Common myeloid progenitor, CD34-positive (primary cell): Measurements from ENCODE around the gene PCNT.
"Not testable (repeated sequence)": the region's sequence is repeated elsewhere in the genome, so short reads cannot be mapped to it uniquely, and the experiment has no call there.

Experiments
- CTCF ChIA-PET: fragments of 350-600 bp; sonication (Branson Sonifier 250); formaldehyde crosslinking; loops from one replicate; lab custom pipeline; 2021; ENCODE audit warnings: antibody characterized with exemption; lab: Charles Lee
- POLR2A ChIA-PET: fragments of 350-600 bp; sonication (Branson Sonifier 250); formaldehyde crosslinking; loops from one replicate; lab custom pipeline; 2021; ENCODE audit warnings: antibody characterized with exemption; lab: Charles Lee
- DNase-seq, 3 donors: peaks; one replicate each; pipeline versions ENCODE4 v3.0.0 to v3.0.0-alpha.2; 2013
- H3K27ac ChIP-seq, 2 experiments: 1 replicate in 1 of 2; 2 replicates in 1 of 2; pipeline ENCODE4 v1.7.0; 2013; ENCODE audit warnings: inconsistent platforms in 2 of 2, low read length in 2 of 2, mild to moderate bottlenecking in 2 of 2, low read depth in 1 of 2, moderate library complexity in 1 of 2; ENCODE audit not compliant: severe bottlenecking in 2 of 2, insufficient read depth in 1 of 2, poor library complexity in 1 of 2
- H3K27me3 ChIP-seq, 5 experiments: replicated peaks in 2 of 5; 1 replicate in 3 of 5; 2 replicates in 2 of 5; pipeline versions ENCODE4 v1.6.1 to v1.7.0; 2013; ENCODE audit warnings: low read length in 4 of 5, mild to moderate bottlenecking in 2 of 5, moderate library complexity in 2 of 5, inconsistent platforms in 1 of 5; ENCODE audit not compliant: insufficient read depth in 5 of 5, control insufficient read depth in 4 of 5
- H3K36me3 ChIP-seq, 4 experiments: 1 replicate in 2 of 4; 2 replicates in 2 of 4; pipeline versions ENCODE4 v1.6.1 to v1.7.0; 2013; ENCODE audit warnings: low read length in 3 of 4, control low read depth in 1 of 4, mild to moderate bottlenecking in 1 of 4; ENCODE audit not compliant: control insufficient read depth in 4 of 4, insufficient read depth in 4 of 4
- H3K4me1 ChIP-seq, 4 experiments: 1 replicate in 3 of 4; 2 replicates in 1 of 4; pipeline versions ENCODE4 v1.6.1 to v1.7.1; 2013; ENCODE audit warnings: low read length in 3 of 4, mild to moderate bottlenecking in 3 of 4, control low read depth in 1 of 4, inconsistent platforms in 1 of 4, moderate library complexity in 1 of 4; ENCODE audit not compliant: control insufficient read depth in 4 of 4, insufficient read depth in 4 of 4; ENCODE audit errors: control extremely low read depth in 1 of 4
- H3K4me3 ChIP-seq, 7 experiments: 1 replicate in 4 of 7; 2 replicates in 3 of 7; pipeline versions ENCODE4 v1.5.1 to v1.7.0; 2013; ENCODE audit warnings: mild to moderate bottlenecking in 7 of 7, low read length in 6 of 7, moderate library complexity in 6 of 7, inconsistent platforms in 2 of 7, low read depth in 2 of 7, control low read depth in 1 of 7; ENCODE audit not compliant: insufficient read depth in 4 of 7, control insufficient read depth in 1 of 7; ENCODE audit errors: extremely low read depth in 1 of 7
- H3K9me3 ChIP-seq, 5 experiments: 1 replicate in 4 of 5; 2 replicates in 1 of 5; pipeline versions ENCODE4 v1.6.1 to v1.7.1; 2013; ENCODE audit warnings: low read length in 4 of 5, mild to moderate bottlenecking in 2 of 5, inconsistent platforms in 1 of 5, low read depth in 1 of 5, moderate library complexity in 1 of 5; ENCODE audit not compliant: control insufficient read depth in 4 of 5, insufficient read depth in 2 of 5; ENCODE audit errors: control extremely low read depth in 1 of 5
- WGBS: methylation state at CpG from one replicate; pipeline ENCODE4 v1.1.5; 2013; ENCODE audit not compliant: insufficient coverage; 5-methylcytosine and 5-hydroxymethylcytosine counted together

PCNT gene

DNA sequence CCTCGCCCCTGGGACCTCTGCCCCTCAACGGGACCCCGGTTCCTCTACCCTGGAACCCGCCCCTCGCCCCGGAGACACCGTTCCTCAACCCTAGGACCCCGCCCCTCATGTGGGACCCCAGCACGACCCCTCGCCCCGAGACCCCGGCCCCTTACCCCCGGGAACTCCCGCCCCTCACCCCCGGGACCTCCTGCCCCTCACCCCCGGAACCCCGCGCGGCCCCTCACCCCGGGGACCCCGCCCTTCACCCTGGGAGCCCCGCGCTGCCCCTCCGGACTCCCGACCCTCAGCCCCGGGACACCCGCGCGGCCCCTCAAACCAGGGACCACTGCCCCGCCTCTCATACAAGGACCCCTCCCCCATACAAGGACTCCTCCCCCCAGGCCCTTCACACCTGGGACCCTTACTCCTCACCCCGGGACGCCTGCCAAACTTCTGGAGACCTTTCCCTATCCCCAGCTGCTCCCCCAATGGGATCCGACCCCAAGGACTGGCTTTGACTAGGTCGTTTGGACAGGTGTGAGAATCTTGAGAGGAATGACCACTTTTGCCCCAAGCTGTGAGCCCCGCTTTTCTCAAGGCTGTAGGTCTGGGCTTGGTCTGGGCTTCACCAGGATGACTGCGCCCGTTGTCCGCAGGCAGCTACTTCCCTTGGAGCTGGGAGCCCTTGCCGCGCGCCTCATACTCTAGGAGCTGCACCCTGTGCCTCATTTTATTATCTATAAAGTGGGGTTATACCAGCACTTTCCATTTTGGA lies 135.6 kb downstream of the PCNT start:
- H3K4me3 ChIP-seq: peak overlapping the region; percentile 74 to 96 (median 88)
- H3K27me3 ChIP-seq: no peaks in the 10 kb centered on the region
- H3K27ac ChIP-seq: peak overlapping the region in 1 of 2 experiments; percentile 73
- no peaks in the 10 kb centered on the region for H3K9me3 ChIP-seq
- ChIA-PET POLR2A (interaction anchor here (1.5 to 2.0 kb wide), 2 partner anchors 10 to 13 kb away, joined by 3 to 5 read pairs; no protein-coding TSS in a partner anchor), CTCF (interaction anchor here (0.7 to 1.8 kb wide), 3 partner anchors 12 to 176 kb away, joined by 3 to 4 read pairs (median 3); partner anchors contain the start of gene PRMT2)
- peak in 2 of 3 donors; percentile 37 to 38 for DNase-seq
- peaks cover 3 to 30% (median 4%) of the 10 kb centered on the region in 4 experiments for H3K36me3 ChIP-seq
- under 1% methylated on average over 22 of the region's 41 CpGs for WGBS
- peaks cover 4 to 36% (median 21%) of the 10 kb centered on the region in 4 experiments for H3K4me1 ChIP-seq

DNA sequence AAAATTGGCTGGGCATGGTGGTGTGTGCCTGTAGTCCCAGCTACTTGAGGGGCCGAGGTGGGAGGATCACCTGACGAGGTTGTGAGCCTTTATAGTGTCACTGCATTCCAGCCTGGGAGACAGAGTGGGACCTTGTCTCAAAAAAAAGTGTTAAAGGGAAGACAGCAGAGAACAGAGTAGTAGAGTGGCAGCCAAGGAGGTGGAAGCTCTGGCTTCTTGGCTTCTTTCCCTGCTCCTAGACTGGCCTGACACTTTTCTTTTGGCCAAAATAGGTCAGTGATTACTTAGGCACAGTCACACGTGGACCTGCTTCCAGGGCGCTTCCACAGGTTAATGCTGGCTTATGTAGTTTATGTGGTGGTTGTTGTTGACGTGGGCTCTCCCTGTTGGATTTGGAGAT lies 138.0 kb downstream of the PCNT start:
- 93% methylated on average over 3 of the region's 5 CpGs for WGBS
- no peaks in the 10 kb centered on the region for H3K9me3 ChIP-seq
- no peak overlapping the region for H3K4me3 ChIP-seq
- ChIA-PET CTCF (interaction anchor here (0.8 to 1.1 kb wide), 2 partner anchors 90 to 178 kb away, joined by 3 read pairs; no protein-coding TSS in a partner anchor), POLR2A (no interaction called here)
- H3K27me3 ChIP-seq: no peaks in the 10 kb centered on the region
- DNase-seq: no peak
- H3K27ac ChIP-seq: no peak overlapping the region
- peaks cover 2 to 9% (median 6%) of the 10 kb centered on the region in 4 experiments for H3K36me3 ChIP-seq
- peaks cover 6 to 32% (median 21%) of the 10 kb centered on the region in 4 experiments for H3K4me1 ChIP-seq

DNA sequence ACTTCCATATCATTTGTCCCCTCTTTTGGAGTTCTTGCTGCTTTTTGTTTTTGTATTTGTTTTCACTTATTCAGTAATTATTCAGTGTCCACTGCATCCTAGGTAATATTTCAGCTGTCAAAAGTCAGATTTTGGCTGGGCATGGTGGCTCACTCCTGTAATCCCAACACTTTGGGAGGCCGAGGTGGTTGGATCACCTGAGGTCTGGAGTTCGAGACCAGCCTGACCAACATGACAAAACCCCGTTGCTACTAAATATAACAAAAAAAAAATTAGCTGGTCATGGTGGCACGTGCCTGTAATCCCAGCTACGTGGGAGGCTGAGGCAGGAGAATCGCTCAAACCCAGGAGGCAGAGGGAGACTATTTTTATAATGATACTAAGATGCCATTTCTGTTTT lies 141.2 kb downstream of the PCNT start:
- H3K4me3 ChIP-seq, H3K27me3 ChIP-seq, CTCF ChIA-PET, H3K9me3 ChIP-seq, POLR2A ChIA-PET, H3K27ac ChIP-seq, DNase-seq: not testable (repeated sequence)
- peaks cover 2 to 12% (median 11%) of the 10 kb centered on the region in 4 experiments for H3K36me3 ChIP-seq
- WGBS: 100% methylated on average over 3 of the region's 6 CpGs
- peaks cover under 1 to 11% (median 3%) of the 10 kb centered on the region in 4 experiments for H3K4me1 ChIP-seq

DNA sequence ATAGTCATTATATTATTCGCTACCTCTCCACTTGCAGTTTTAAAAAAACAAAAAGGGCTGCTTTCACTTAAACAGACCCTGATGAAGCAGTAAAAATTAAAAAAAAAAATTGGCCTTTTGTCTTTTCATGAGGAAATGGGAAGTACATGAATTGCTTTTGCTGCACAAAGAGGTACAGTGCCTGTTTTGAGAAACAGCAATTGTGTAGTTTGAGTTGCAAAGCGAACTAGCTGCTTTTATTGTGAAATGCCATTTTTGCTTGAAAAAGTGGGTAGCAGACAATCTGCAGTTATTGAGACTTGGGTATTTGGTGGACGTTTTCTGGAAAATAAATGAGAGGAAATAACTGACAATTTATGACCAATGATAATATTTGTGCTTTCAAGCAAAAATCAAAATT lies 141.7 kb downstream of the PCNT start:
- DNase-seq: no peak
- POLR2A ChIA-PET: no interaction called here
- CTCF ChIA-PET: no interaction called here
- H3K27ac ChIP-seq: no peak overlapping the region
- H3K36me3 ChIP-seq: peaks cover 2 to 12% (median 11%) of the 10 kb centered on the region in 4 experiments
- H3K27me3 ChIP-seq: no peaks in the 10 kb centered on the region
- no peak overlapping the region for H3K4me3 ChIP-seq
- H3K9me3 ChIP-seq: no peaks in the 10 kb centered on the region
- peaks cover 0 to 6% (median 1%) of the 10 kb centered on the region in 4 experiments for H3K4me1 ChIP-seq
- WGBS: 96% methylated on average over 2 of the region's 3 CpGs

DNA sequence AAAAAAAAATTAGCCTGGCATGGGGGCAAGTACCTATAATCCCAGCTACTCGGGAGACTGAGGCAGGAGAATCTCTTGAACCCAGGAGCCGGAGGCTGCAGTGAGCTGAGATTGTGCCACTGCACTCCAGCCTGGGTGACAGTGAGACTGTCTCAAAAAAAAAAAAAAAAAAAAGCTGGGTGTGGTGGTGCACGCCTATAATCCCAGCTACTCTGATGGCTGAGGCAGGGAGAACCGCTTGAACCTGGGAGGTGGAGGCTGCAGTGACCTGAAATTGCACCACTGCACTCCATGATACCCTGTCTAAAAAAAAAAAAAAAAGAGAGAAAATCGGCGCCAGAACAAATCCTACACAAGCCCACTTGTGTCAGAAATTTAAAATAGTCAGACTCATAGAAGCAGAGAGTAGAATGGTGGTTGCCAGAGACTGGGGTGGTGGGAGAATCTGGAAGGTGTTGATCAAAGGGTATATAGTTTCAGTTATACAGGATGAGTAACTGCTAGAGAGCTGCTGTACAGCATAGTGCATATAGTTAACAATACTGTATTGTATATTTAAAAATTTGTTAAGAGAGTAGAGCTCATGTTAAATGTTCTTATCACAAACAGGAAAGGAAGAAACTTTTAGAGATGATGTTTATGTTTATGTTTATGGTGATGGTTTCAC lies 144.3 kb downstream of the PCNT start:
- H3K27ac ChIP-seq: no peak overlapping the region
- no peak for DNase-seq
- H3K4me3 ChIP-seq: no peak overlapping the region
- peaks cover 2 to 8% (median 5%) of the 10 kb centered on the region in 4 experiments for H3K36me3 ChIP-seq
- POLR2A ChIA-PET: interaction anchor here (0.7 kb wide), 1 partner anchor 102 kb away, joined by 3 read pairs; no protein-coding TSS in a partner anchor
- H3K27me3 ChIP-seq: no peaks in the 10 kb centered on the region
- WGBS: 100% methylated on average over 1 of the region's 6 CpGs
- H3K9me3 ChIP-seq: no peaks in the 10 kb centered on the region
- CTCF ChIA-PET: no interaction called here
- H3K4me1 ChIP-seq: peaks cover 10 to 24% (median 21%) of the 10 kb centered on the region in 4 experiments

DNA sequence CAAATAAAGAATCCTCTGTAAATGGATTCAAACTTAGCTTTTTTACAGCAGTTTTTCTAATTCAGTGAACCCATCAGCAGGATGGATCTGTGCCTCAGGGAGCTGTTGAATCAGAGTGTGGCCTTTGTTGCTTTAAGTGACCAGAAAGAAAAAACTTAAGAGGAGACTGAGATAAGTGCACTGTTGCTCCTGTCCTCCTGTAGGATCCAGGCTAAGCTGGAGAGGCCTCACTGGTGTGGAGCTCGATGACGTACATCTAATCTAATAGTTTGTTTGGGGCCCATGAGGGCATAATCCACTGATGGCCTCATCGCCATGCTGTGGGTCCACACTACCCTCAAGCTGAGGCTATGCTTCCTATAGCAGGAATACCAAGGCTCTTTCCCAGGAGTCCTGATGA lies 145.3 kb downstream of the PCNT start:
- Histone ChIP-seq H3K4me1 (peaks cover 10 to 29% (median 22%) of the 10 kb centered on the region in 4 experiments), H3K4me3 (no peak overlapping the region), H3K27me3 (no peaks in the 10 kb centered on the region), H3K9me3 (no peaks in the 10 kb centered on the region), H3K27ac (no peak overlapping the region), H3K36me3 (peaks cover 0 to 8% (median 5%) of the 10 kb centered on the region in 4 experiments)
- 97% methylated on average over 3 of the region's 3 CpGs for WGBS
- CTCF ChIA-PET: interaction anchor here (1.2 kb wide), 1 partner anchor 31 kb away, joined by 3 read pairs; no protein-coding TSS in a partner anchor
- POLR2A ChIA-PET: interaction anchor here (1.3 kb wide), 1 partner anchor 10 kb away, joined by 3 read pairs; the partner anchor contains the start of gene DIP2A
- no peak for DNase-seq
